GM13976 (cell line): ENCODE results near the gene NID1.

ENCODE experiments used
- DNase-seq: peaks from one replicate; pipeline ENCODE4 v3.0.0; 2012; ENCODE audit warnings: low spot score
- CTCF ChIP-seq: IDR thresholded peaks from 2 replicates; pipeline ENCODE4 v1.5.1; 2012; ENCODE audit warnings: borderline replicate concordance, mild to moderate bottlenecking; ENCODE audit not compliant: insufficient read depth; ENCODE audit errors: extremely low read depth, missing control alignments, control extremely low read depth
- in situ Hi-C: fragments of 300-500 bp; cut with MboI; formaldehyde crosslinking; loops from one replicate; pipeline ENCODE4 v1.12.0; 2022; ENCODE audit warnings: low sequenced_read_pairs, mixed read lengths, inconsistent platforms; ENCODE audit not compliant: unreplicated experiment

NID1 gene

DNA sequence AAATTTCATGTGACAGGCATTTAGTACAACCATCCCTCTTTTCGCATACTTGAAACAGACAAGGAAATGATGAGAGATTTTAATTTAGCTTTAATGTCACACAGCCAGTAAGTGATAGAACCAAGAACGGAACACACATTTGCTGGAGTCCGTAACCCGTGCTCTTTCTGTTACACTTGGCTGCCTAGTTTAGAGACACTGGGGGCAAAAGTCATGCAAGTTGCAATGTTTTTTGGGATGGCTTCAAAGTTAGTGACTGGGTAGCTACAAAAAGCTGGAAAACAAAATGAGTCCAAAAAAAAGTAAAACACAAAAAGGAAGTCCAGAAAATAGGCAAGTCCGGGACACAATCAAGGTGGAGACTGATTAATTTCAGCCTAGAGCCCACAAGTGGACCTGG is 5.9 kb downstream of the NID1 start:
- TF ChIP-seq CTCF, result no peak
- no peak for DNase-seq
- in situ Hi-C loops, result no loop called here

- no peak for TF ChIP-seq CTCF
- DNase-seq, result peak; percentile 54
- in situ Hi-C loops, result no loop called here
Measured at GRCh38 chr1:236058141-236058934, 6.6 kb downstream of the NID1 start.

GRCh38 chr1:236057546-236057945 is 7.3 kb downstream of the NID1 start:
- no peak for DNase-seq
- in situ Hi-C loops, result no loop called here
- TF ChIP-seq CTCF, result no peak

GRCh38 chr1:236052232-236052993 is 12.5 kb downstream of the NID1 start:
- in situ Hi-C loops, result no loop called here
- no peak for TF ChIP-seq CTCF
- no peak for DNase-seq

- in situ Hi-C loops, result no loop called here
- no peak for DNase-seq
- TF ChIP-seq CTCF, result no peak
Measured at GRCh38 chr1:236051242-236051791, 13.6 kb downstream of the NID1 start.

DNA sequence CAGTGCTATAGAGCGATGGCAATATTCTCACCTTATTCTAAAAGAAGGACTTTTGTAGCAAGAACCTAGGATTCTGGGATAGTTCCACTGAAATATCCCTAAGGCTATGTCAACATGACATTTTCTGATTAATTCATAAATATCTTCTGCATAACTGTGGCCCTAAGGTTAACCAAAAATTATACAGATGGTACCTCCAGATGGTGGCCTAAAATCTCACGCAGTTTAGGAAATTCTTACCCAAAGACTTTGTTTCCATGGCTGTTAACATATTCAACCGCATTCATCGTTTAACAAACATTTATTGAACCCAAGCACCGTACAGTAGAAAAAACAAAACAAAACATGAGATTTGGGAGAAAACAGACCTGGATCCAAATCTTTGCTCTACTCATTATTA is 19.1 kb downstream of the NID1 start:
- in situ Hi-C loops, result no loop called here
- DNase-seq, result no peak
- no peak for TF ChIP-seq CTCF
